H9 (cell line): Measurements from ENCODE around the gene RAB27A. TPM values are rescaled to one million over a fixed set of nuclear protein-coding genes. Genes with fewer than 3 reads are reported as not detected.

Experiments used
- DNase-seq: peaks from one replicate; pipeline ENCODE4 v3.0.0-alpha.2; 2017
- H2AFZ ChIP-seq: one replicate; pipeline ENCODE4 v1.6.1; 2013; ENCODE audit warnings: mild to moderate bottlenecking, low read length, control low read depth, moderate library complexity
- H2AK5ac ChIP-seq: 2 replicates; pipeline ENCODE4 v1.6.1; 2013; ENCODE audit warnings: low read length, control low read depth, mixed read lengths; ENCODE audit not compliant: insufficient read length
- H2BK120ac ChIP-seq: one replicate; pipeline ENCODE4 v1.6.1; 2013; ENCODE audit warnings: low read depth, mild to moderate bottlenecking, low read length, control low read depth, inconsistent platforms; ENCODE audit not compliant: poor library complexity, severe bottlenecking
- H2BK12ac ChIP-seq: 2 replicates; pipeline ENCODE4 v1.6.1; 2013; ENCODE audit warnings: low read length, control low read depth, mixed read lengths, low read depth; ENCODE audit not compliant: insufficient read length
- H2BK15ac ChIP-seq: 2 replicates; pipeline ENCODE4 v1.6.1; 2013; ENCODE audit warnings: low read depth, low read length, control low read depth
- H2BK20ac ChIP-seq: one replicate; pipeline ENCODE4 v1.6.1; 2013; ENCODE audit warnings: low read depth, mild to moderate bottlenecking, low read length, control low read depth, inconsistent platforms; ENCODE audit not compliant: poor library complexity, severe bottlenecking
- H2BK5ac ChIP-seq: 2 replicates; pipeline ENCODE4 v1.6.1; 2013; ENCODE audit warnings: low read length, control low read depth, mixed read lengths; ENCODE audit not compliant: insufficient read length
- H3K14ac ChIP-seq: 2 replicates; pipeline ENCODE4 v1.6.1; 2013; ENCODE audit warnings: low read length, control low read depth; ENCODE audit not compliant: insufficient read depth
- H3K18ac ChIP-seq: 2 replicates; pipeline ENCODE4 v1.6.1; 2013; ENCODE audit warnings: low read depth, mild to moderate bottlenecking, mixed read lengths, low read length, control low read depth; ENCODE audit not compliant: insufficient read length
- H3K23ac ChIP-seq: 2 replicates; pipeline ENCODE4 v1.6.1; 2013; ENCODE audit warnings: low read length, control low read depth, mixed read lengths, low read depth; ENCODE audit not compliant: insufficient read length
- H3K23me2 ChIP-seq: 2 replicates; pipeline ENCODE4 v1.6.1; 2013; ENCODE audit warnings: low read depth, mild to moderate bottlenecking, mixed read lengths, low read length, control low read depth; ENCODE audit not compliant: insufficient read length, poor library complexity, severe bottlenecking
- H3K27ac ChIP-seq: 2 replicates; pipeline ENCODE4 v1.5.1; 2013; ENCODE audit warnings: low read length, control low read depth, mixed read lengths, low read depth; ENCODE audit not compliant: insufficient read length
- H3K27me3 ChIP-seq: 2 replicates; pipeline ENCODE4 v1.6.1; 2013; ENCODE audit warnings: low read length, control low read depth, inconsistent platforms; ENCODE audit not compliant: insufficient read depth
- H3K4ac ChIP-seq: 2 replicates; pipeline ENCODE4 v1.6.1; 2013; ENCODE audit warnings: low read depth, mild to moderate bottlenecking, control low read depth, inconsistent platforms, low read length, moderate library complexity
- H3K4me1 ChIP-seq: 2 replicates; pipeline ENCODE4 v1.6.1; 2013; ENCODE audit warnings: low read length, control low read depth, inconsistent platforms; ENCODE audit not compliant: insufficient read depth
- H3K4me2 ChIP-seq: 2 replicates; pipeline ENCODE4 v1.6.1; 2013; ENCODE audit warnings: low read length, control low read depth, mixed read lengths; ENCODE audit not compliant: insufficient read length, insufficient read depth
- H3K56ac ChIP-seq: 2 replicates; pipeline ENCODE4 v1.6.1; 2013; ENCODE audit warnings: low read depth, mild to moderate bottlenecking, mixed read lengths, low read length, control low read depth; ENCODE audit not compliant: insufficient read length
- H3K79me1 ChIP-seq: 2 replicates; pipeline ENCODE4 v1.6.1; 2013; ENCODE audit warnings: low read depth, mild to moderate bottlenecking, moderate library complexity, low read length, control low read depth, inconsistent platforms; ENCODE audit not compliant: insufficient read depth, poor library complexity, severe bottlenecking
- H3K79me2 ChIP-seq: 2 replicates; pipeline ENCODE4 v1.6.1; 2013; ENCODE audit warnings: low read length, control low read depth, inconsistent platforms; ENCODE audit not compliant: insufficient read depth
- H3K9ac ChIP-seq: 2 replicates; pipeline ENCODE4 v1.6.1; 2013; ENCODE audit warnings: low read length, control low read depth, mixed read lengths; ENCODE audit not compliant: insufficient read length; ENCODE audit errors: extremely low read depth
- H3K9me3 ChIP-seq: one replicate; pipeline ENCODE4 v1.6.1; 2013; ENCODE audit warnings: low read depth, low read length, inconsistent platforms; ENCODE audit not compliant: control insufficient read depth
- H3T11ph ChIP-seq: one replicate; pipeline ENCODE4 v1.6.1; 2013; ENCODE audit warnings: mild to moderate bottlenecking, low read length, control low read depth, inconsistent platforms
- H4K20me1 ChIP-seq: one replicate; pipeline ENCODE4 v1.6.1; 2013; ENCODE audit not compliant: control insufficient read depth, insufficient read length, insufficient read depth
- H4K5ac ChIP-seq: 2 replicates; pipeline ENCODE4 v1.6.1; 2013; ENCODE audit warnings: low read depth, mild to moderate bottlenecking, mixed read lengths, low read length, control low read depth; ENCODE audit not compliant: insufficient read length
- H4K8ac ChIP-seq: replicated peaks from 2 replicates; pipeline ENCODE4 v1.6.1; 2013; ENCODE audit warnings: low read length, control low read depth, mixed read lengths, low read depth; ENCODE audit not compliant: insufficient read length
- H4K91ac ChIP-seq: 2 replicates; pipeline ENCODE4 v1.6.1; 2013; ENCODE audit warnings: low read depth, mild to moderate bottlenecking, moderate library complexity, mixed read lengths, low read length, control low read depth; ENCODE audit not compliant: insufficient read length
- H3K27ac Mint-ChIP-seq, 3 experiments: 2 replicates in 2 of 3; 3 replicates in 1 of 3; pipeline ENCODE4 v1.8.0; 2020 to 2021; ENCODE audit warnings: mixed read lengths in 3 of 3, mild to moderate bottlenecking in 1 of 3, moderate library complexity in 1 of 3
- H3K27me3 Mint-ChIP-seq: 2 replicates; pipeline ENCODE4 v1.8.0; 2021; ENCODE audit warnings: low read depth, mild to moderate bottlenecking, moderate library complexity, mixed read lengths
- H3K36me3 Mint-ChIP-seq, 3 experiments: 2 replicates in 2 of 3; 3 replicates in 1 of 3; pipeline ENCODE4 v1.8.0; 2020 to 2021; ENCODE audit warnings: low read depth in 3 of 3, mixed read lengths in 3 of 3; ENCODE audit not compliant: insufficient read depth in 1 of 3
- H3K4me1 Mint-ChIP-seq, 2 experiments: 2 replicates each; pipeline ENCODE4 v1.8.0; 2020; ENCODE audit warnings: mixed read lengths in 2 of 2
- H3K4me3 Mint-ChIP-seq, 2 experiments: 2 replicates in 1 of 2; 3 replicates in 1 of 2; pipeline ENCODE4 v1.8.0; 2020 to 2021; ENCODE audit warnings: mild to moderate bottlenecking in 2 of 2, mixed read lengths in 2 of 2, moderate library complexity in 1 of 2
- H3K9me3 Mint-ChIP-seq, 2 experiments: 2 replicates in 1 of 2; 3 replicates in 1 of 2; pipeline ENCODE4 v1.8.0; 2020; ENCODE audit warnings: mild to moderate bottlenecking in 2 of 2, mixed read lengths in 2 of 2, moderate library complexity in 1 of 2
- CTCF ChIP-seq: fragments of 200-600 bp; sonication (generic); conservative IDR thresholded peaks from 3 replicates; pipeline ENCODE4 v1.8.0; 2021; ENCODE audit warnings: antibody characterized with exemption, mild to moderate bottlenecking
- WGBS: extraction: QIAGEN DNeasy Blood & Tissue Kit; methylation state at CpG from one replicate; pipeline ENCODE4 v1.1.7; 2013; ENCODE audit warnings: missing lambda C conversion rate, low lambda C conversion rate, mixed read lengths; ENCODE audit not compliant: insufficient read length; ENCODE audit errors: extremely low coverage; 5-methylcytosine and 5-hydroxymethylcytosine counted together
- total RNA-seq: library from RNA; stranded (reverse); gene quantifications from 2 replicates; pipeline ENCODE4 v1.2.1, GENCODE V29; 2021

Gene RAB27A
- total RNA-seq, 1 experiment from 2014 or later, result 6.8 TPM

- no peak overlapping the region for H3K27ac ChIP-seq
- no peak overlapping the region for H3K56ac ChIP-seq
- no peak overlapping the region for H2BK12ac ChIP-seq
- H3K27ac Mint-ChIP-seq, result no peak overlapping the region
- no peak overlapping the region for H2BK5ac ChIP-seq
- H3T11ph ChIP-seq, result no peak overlapping the region
- H2AFZ ChIP-seq, result no peak overlapping the region
- no peaks in the 10 kb centered on the region for H3K4me1 ChIP-seq
- no peaks in the 10 kb centered on the region for H3K27me3 Mint-ChIP-seq
- H3K4me3 Mint-ChIP-seq, result no peak overlapping the region
- H3K4ac ChIP-seq, result no peak overlapping the region
- H3K4me1 Mint-ChIP-seq, result peaks cover 0 to 3% of the 10 kb centered on the region in 2 experiments; a peak in 1 of 4 replicates
- H3K36me3 Mint-ChIP-seq, result no peaks in the 10 kb centered on the region
- H3K14ac ChIP-seq, result no peak overlapping the region
- no peaks in the 10 kb centered on the region for H3K79me2 ChIP-seq
- no peak overlapping the region for H3K4me2 ChIP-seq
- TF ChIP-seq CTCF, result no peak
- DNase-seq, result no peak
- H3K23ac ChIP-seq, result no peak overlapping the region
- no peaks in the 10 kb centered on the region for H4K20me1 ChIP-seq
- H3K9me3 Mint-ChIP-seq, result no peaks in the 10 kb centered on the region
- H4K91ac ChIP-seq, result no peak overlapping the region
- H2BK20ac ChIP-seq, result no peak overlapping the region
- H3K9me3 ChIP-seq, result no peaks in the 10 kb centered on the region
- H3K79me1 ChIP-seq, result no peaks in the 10 kb centered on the region
- H2AK5ac ChIP-seq, result no peak overlapping the region
- no peak overlapping the region for H2BK120ac ChIP-seq
- H3K23me2 ChIP-seq, result no peaks in the 10 kb centered on the region
- no peak overlapping the region for H2BK15ac ChIP-seq
- no peak overlapping the region for H4K5ac ChIP-seq
- no peak overlapping the region for H3K9ac ChIP-seq
- H4K8ac ChIP-seq, result no peak overlapping the region
- WGBS, result no CpG with 5 or more reads among the region's 1 CpG
- no peaks in the 10 kb centered on the region for H3K27me3 ChIP-seq
- no peak overlapping the region for H3K18ac ChIP-seq
Observed at GRCh38 chr15:55230953-55231352, 58.7 kb downstream of the RAB27A start.
